Muscle layer of duodenum (tissue), 2 donors: Measurements from ENCODE around the gene USF1.
"Not testable (repeated sequence)": the region's sequence is repeated elsewhere in the genome, so short reads cannot be mapped to it uniquely, and the experiment has no call there.

Source experiments
- H3K27ac ChIP-seq: one replicate; pipeline ENCODE4 v1.7.0; 2013; ENCODE audit warnings: mild to moderate bottlenecking, low read length
- H3K27me3 ChIP-seq: one replicate; pipeline ENCODE4 v1.7.0; 2013; ENCODE audit warnings: low read depth, mild to moderate bottlenecking, control low read depth, low read length
- H3K36me3 ChIP-seq, 2 donors: one replicate each; pipeline ENCODE4 v1.7.0; 2013; ENCODE audit warnings: low read length in 2 of 2, control low read depth in 1 of 2, mild to moderate bottlenecking in 1 of 2; ENCODE audit not compliant: insufficient read depth in 2 of 2, control insufficient read depth in 1 of 2
- H3K4me1 ChIP-seq, 2 donors: one replicate each; pipeline ENCODE4 v1.7.0; 2013; ENCODE audit warnings: low read length in 2 of 2, mild to moderate bottlenecking in 2 of 2, control low read depth in 1 of 2, moderate library complexity in 1 of 2; ENCODE audit not compliant: insufficient read depth in 2 of 2, control insufficient read depth in 1 of 2
- H3K4me3 ChIP-seq, 2 donors: one replicate each; pipeline ENCODE4 v1.7.0; 2013; ENCODE audit warnings: low read length in 2 of 2, low read depth in 1 of 2, mild to moderate bottlenecking in 1 of 2
- H3K9me3 ChIP-seq, 2 donors: one replicate each; pipeline ENCODE4 v1.7.0; 2013; ENCODE audit warnings: low read length in 2 of 2, control low read depth in 1 of 2, mild to moderate bottlenecking in 1 of 2; ENCODE audit not compliant: control insufficient read depth in 1 of 2
- donor health status: healthy.

USF1 gene

GRCh38 chr1:160997323-160998038 lies 48.3 kb downstream of the USF1 start:
- Histone ChIP-seq H3K27me3 (no peaks in the 10 kb centered on the region), H3K4me3 (no peak overlapping the region), H3K36me3 (peaks cover 13 to 23% of the 10 kb centered on the region in 2 donors), H3K4me1 (no peaks in the 10 kb centered on the region), H3K9me3 (no peaks in the 10 kb centered on the region), H3K27ac (peak overlapping the region; percentile 41)

DNA sequence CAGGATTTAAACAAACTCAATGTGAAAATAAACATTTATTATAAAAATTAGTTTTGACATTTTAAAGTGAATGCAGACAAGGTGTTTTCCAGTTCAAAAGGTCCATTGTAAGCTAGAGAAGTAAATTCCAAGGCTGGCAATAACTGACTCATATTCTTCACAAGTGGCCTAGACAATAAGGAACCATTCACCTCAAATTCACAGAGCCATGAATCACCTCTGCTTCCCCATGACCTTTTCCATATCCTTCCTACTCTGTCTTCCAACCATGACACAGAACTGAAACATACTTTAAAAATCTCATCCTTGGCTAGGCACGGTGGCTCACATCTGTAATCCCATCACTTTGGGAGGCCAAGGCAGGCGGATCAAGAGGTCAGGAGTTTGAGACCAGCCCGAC lies 49.6 kb downstream of the USF1 start:
- no peak overlapping the region for H3K27ac ChIP-seq
- no peaks in the 10 kb centered on the region for H3K9me3 ChIP-seq
- no peaks in the 10 kb centered on the region for H3K4me1 ChIP-seq
- peaks cover 13 to 23% of the 10 kb centered on the region in 2 donors for H3K36me3 ChIP-seq
- H3K27me3 ChIP-seq, result no peaks in the 10 kb centered on the region
- H3K4me3 ChIP-seq, result no peak overlapping the region

DNA sequence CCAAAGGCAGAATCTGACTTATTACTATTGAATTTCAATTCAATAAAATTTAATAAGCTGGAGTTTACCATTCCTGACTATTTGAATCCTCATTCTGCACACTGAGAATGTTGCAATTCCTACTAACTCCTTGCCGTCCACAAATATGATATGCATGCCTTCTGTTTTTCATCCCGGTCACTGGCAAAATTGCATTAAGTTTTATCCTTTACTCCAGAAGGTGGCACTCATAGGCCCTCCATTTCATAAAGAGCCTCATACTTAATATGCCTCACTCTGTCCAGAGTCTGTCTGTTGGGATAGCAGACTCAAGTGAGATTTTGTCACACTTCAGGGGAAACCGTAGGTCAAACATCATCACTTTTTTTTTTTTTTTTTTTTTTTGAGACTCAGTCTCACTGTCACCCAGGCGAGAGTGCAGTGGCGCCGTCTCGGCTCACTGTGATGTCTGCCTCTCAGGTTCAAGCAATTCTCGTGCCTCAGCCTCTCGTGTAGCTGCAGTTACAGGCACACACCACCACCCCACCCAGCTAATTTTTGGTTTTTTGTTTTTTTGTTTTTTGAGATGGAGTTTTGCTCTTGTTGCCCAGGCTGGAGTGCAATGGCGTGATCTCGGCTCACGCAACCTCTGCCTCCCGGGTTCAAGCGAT lies 52.1 kb downstream of the USF1 start:
- no peaks in the 10 kb centered on the region for H3K4me1 ChIP-seq
- no peaks in the 10 kb centered on the region for H3K27me3 ChIP-seq
- H3K27ac ChIP-seq, result no peak overlapping the region
- H3K4me3 ChIP-seq, result no peak overlapping the region
- H3K9me3 ChIP-seq, result no peaks in the 10 kb centered on the region
- peaks cover 0 to 4% of the 10 kb centered on the region in 2 donors for H3K36me3 ChIP-seq

- not testable (repeated sequence) for H3K27ac ChIP-seq, H3K9me3 ChIP-seq, H3K4me1 ChIP-seq, H3K36me3 ChIP-seq, H3K27me3 ChIP-seq, H3K4me3 ChIP-seq
Measured at GRCh38 chr1:160992036-160992435, 53.7 kb downstream of the USF1 start.
